IPS DF 19.7 (cell line): ENCODE measurements around the gene BRD3OS.

Source experiments
- DNase-seq: peaks from one replicate; pipeline ENCODE4 v3.0.0-alpha.2; 2013; ENCODE audit warnings: low read depth, low spot score

The BRD3OS gene

GRCh38 chr9:134034215-134035040 lies 9.1 kb downstream of the BRD3OS start:
- no peak for DNase-seq

DNA sequence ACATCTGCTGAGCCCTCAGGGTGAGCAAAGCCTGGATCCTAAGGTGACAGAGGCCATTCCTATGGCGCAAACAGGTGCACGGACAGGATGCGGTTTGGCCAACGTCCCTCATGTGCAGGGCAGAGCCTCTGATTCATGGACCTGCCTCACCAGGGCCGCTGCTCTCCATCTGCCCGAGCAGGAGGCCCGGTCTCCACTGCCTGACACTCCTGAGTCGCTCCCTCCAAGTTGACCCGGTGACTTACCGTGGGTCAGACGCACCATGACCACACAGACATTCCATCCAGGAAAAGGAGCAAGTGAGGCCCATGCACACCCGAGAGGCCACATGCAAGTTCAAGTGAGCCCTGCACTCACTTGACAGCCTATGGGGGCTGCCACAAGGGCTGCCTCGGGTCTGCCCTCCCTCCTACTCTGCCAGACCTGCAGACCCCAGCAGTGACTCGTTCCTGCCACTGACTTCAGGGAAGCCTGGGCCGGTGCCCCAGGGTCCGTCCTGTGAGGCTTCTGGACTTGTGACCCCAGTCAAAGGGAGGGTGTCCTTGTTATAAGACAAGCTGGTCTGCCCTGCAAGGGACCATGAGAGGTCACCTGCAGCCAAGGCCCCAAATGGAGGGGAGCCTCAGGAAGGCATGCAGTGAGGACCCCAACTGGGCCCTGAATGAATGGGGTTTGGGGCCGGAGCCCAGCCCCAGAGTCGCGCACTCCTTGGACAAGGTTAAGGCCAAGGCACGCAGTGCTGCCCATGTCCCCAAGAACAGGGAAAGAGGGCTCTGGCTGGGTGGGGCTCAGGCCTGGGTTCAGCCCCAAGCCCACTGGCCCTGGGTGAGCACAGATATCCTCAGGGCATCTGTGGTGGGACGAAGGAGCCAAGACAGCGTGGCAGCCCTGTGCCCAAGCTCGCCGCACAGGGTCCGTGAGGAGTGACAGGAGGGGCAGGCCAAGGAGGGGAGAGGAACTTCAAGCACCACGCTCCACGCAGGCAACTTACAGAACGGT lies 10.1 kb downstream of the BRD3OS start:
- no peak for DNase-seq

GRCh38 chr9:134036130-134036529 lies 10.8 kb downstream of the BRD3OS start:
- DNase-seq: no peak

DNA sequence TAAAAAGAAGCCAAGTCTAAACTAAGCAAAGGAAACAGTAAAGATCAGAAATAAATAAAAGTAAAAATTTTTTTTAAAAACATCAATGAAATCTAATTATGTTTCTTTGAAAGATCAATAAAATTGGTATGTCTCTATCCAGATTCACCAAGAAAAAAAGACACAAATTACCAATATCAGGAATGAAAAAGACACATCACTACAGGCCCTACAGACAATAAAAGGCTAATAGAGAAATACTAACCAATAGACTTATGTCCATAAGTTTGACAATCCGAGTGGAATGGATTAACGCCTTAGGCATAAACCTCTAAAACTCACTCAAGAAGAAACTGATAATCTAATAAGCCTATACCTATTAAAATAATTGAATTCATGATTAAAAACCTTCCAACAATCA lies 12.4 kb downstream of the BRD3OS start:
- no peak for DNase-seq

- no peak for DNase-seq
These were observed 14.3 kb downstream of the BRD3OS start for GRCh38 chr9:134039386-134040175.

- DNase-seq: no peak
These were observed 14.9 kb downstream of the BRD3OS start for GRCh38 chr9:134040176-134040565.

DNA sequence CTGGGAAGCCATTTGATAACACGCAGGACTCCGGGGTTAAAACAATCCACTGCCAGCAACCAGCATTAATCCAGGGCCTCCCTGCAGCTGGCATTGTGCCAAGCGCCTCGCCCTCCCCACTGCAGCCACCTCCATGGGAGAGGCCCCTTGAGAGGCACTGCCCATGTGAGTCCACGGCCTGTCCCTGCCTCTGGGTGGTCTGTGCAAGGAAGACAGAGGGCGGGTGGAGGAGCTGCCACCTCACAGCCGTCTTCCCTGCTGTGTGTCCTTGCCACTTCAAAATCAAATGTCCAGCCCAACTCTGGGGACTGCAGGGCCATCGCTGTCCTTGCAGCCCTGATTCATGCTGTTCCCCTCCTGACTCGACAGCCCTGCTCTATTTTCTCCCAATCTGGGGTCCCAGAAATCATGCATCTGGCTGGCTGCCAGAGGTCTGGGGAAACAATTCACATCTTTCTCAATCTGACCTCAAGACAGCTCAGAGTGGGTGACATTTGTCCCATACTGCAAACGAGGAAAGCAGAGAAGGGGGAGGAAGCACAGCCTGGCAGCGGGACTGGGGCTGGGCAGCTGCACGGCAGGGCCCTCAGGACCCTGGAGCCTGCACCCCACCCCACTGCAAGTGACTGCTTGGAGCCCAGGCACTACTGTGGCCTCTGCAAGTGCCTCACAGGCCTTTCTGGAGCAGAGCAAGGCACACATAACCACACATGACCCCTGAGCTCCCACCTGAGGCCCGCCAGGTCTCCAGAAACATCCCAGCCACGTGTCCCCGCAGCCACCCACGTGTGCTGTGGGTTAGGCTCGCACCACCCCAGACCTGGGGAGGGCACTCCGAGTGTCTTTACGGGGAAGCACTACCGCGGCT lies 15.7 kb downstream of the BRD3OS start:
- no peak for DNase-seq

- DNase-seq: no peak
These were observed 16.3 kb downstream of the BRD3OS start for GRCh38 chr9:134041649-134041962.

DNA sequence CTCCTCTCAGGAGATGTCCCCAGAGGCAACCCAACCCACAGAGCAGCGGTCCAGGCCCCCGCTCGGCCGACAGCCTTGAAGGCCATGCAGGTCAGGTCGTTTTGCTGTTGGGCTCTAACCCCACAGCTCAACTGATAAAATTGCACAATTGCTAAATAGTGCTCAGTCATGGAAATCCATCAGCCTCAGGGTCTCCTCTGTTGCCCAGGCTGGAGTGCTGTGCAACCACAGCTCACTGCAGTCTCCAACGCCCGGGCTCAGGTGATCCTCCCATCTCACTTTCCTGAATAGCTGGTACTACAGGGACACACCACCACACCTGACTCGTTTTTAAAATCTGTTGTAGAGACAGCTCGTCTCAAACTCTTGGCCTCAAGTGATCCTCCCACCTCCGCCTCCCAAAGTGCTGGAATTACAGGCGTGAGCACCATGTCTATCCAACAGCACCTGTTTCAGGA lies 18.3 kb downstream of the BRD3OS start:
- no peak for DNase-seq

- no peak for DNase-seq
These were observed 19.7 kb downstream of the BRD3OS start for GRCh38 chr9:134044944-134045343.

DNA sequence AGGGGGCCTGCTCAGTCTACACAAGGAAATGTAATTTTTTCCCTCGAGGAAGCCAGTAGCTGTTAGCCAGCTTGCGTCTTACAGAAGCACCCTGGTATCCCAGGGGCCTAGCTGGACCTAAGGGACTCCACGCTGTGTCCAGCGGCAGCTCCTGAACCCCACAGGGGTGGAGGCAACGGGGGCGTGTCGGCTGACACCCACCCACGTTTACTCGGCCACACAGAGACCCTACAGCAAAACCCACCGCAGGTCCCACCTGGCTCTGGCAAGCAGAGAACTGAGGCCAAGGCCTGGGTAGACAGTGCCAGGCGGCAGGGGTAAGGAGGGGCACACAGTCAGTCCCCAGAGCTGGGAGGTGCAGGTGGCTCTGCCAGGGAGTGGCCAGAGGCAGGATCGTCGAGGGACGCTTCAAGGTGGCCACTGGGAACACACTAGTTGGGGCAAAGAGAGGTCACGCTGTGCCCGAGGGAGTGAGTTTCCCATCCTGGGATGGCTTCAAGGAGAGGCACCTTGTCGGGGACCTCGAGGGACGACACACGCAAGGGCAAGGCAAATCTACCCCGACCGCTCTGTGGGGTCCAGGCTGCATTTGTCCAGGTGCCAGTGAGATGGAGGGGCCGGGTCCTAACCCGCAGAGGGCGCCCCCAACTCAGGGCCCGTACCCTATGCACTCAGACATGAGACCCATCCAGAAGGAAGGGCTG lies 20.7 kb downstream of the BRD3OS start:
- no peak for DNase-seq

- DNase-seq: no peak
These were observed 21.8 kb downstream of the BRD3OS start for GRCh38 chr9:134046894-134047681.

- no peak for DNase-seq
These were observed 22.7 kb downstream of the BRD3OS start for GRCh38 chr9:134047868-134048581.

GRCh38 chr9:134048582-134048968 lies 23.3 kb downstream of the BRD3OS start:
- no peak for DNase-seq

GRCh38 chr9:134049236-134049635 lies 24.0 kb downstream of the BRD3OS start:
- no peak for DNase-seq

- DNase-seq: no peak
These were observed 24.7 kb downstream of the BRD3OS start for GRCh38 chr9:134049772-134050588.

DNA sequence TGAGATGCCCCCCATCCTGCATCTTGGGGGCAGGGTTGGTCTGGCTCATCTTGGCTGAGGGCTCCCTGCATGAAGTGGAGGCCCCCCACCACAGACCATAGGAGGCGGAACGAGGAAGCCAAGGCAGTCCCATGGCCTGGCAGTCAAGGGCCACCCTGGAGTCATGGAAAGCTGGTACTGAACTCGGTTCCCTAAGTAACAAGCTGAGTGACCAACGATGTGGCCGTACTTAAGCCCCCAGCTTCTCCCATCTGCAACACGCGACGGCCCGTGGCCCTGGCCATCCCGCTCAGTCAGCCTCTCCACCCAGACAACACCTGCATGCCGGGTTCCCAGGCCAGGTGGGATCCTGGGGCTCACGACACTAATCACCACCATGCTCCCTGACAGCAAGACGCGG lies 25.4 kb downstream of the BRD3OS start:
- DNase-seq: no peak

- DNase-seq: no peak
These were observed 26.0 kb downstream of the BRD3OS start for GRCh38 chr9:134051319-134051718.
